ENCODE measurements around the gene LCE1B. TPM values are rescaled to one million over a fixed set of nuclear protein-coding genes. Genes with fewer than 3 reads are reported as not detected.

The LCE1B gene
- total and polyA plus RNA-seq, 4 donors = not detected

GRCh38 chr1:152786077-152786476, 25.7 kb upstream of the LCE1B start, which contains the start of gene LCE1E:
TSS of gene LCE1E (plus strand) at chr1:152786257. CDS start at chr1:152787300, 1,043 bp downstream.
- DNase-seq = no peak
- H3K36me3 ChIP-seq (ENCODE audit: control insufficient read depth in 4 of 4, insufficient read depth in 4 of 4, low read length in 4 of 4) = no peaks in the 10 kb centered on the region
- 28 to 37% methylated on average over 2 of the region's 2 CpGs for WGBS, 2 donors
- no peak within 1 kb of the TSS for H3K4me3 ChIP-seq
- peaks cover 0 to 2% (median 0%) of the 10 kb centered on the region in 5 donors for H3K4me1 ChIP-seq (ENCODE audit: control insufficient read depth in 5 of 5, insufficient read depth in 5 of 5, low read length in 5 of 5)
- H3K27ac ChIP-seq (ENCODE audit: low read depth in 1 of 2, low read length in 1 of 2) = no peak within 1 kb of the TSS
- no peak for ATAC-seq (ENCODE audit: insufficient read depth, low FRiP score)
- H3K9me3 ChIP-seq (ENCODE audit: control insufficient read depth in 4 of 4, insufficient read depth in 3 of 4, low read length in 3 of 4) = no peaks in the 10 kb centered on the region
- H3K27me3 ChIP-seq (ENCODE audit: control insufficient read depth in 3 of 3, insufficient read depth in 3 of 3, low read length in 2 of 3) = peaks cover 0 to 3% (median 2%) of the 10 kb centered on the region in 3 donors
- no peak within 1 kb of the TSS for H3K9ac ChIP-seq (ENCODE audit: insufficient read depth in 1 of 2, low read length in 2 of 2)
- no peak for TF ChIP-seq CTCF (IDR thresholded peaks at IDR 0.05; ENCODE audit: control extremely low read depth, extremely low read depth)

- H3K27me3 ChIP-seq (ENCODE audit: control insufficient read depth in 3 of 3, insufficient read depth in 3 of 3, low read length in 2 of 3) = no peaks in the 10 kb centered on the region
- no peak overlapping the region for H3K9ac ChIP-seq (ENCODE audit: insufficient read depth in 1 of 2, low read length in 2 of 2)
- no peak overlapping the region for H3K27ac ChIP-seq (ENCODE audit: low read depth in 1 of 2, low read length in 1 of 2)
- DNase-seq = no peak
- no peaks in the 10 kb centered on the region for H3K9me3 ChIP-seq (ENCODE audit: control insufficient read depth in 4 of 4, insufficient read depth in 3 of 4, low read length in 3 of 4)
- H3K4me3 ChIP-seq = no peak overlapping the region
- H3K36me3 ChIP-seq (ENCODE audit: control insufficient read depth in 4 of 4, insufficient read depth in 4 of 4, low read length in 4 of 4) = no peaks in the 10 kb centered on the region
- no peaks in the 10 kb centered on the region for H3K4me1 ChIP-seq (ENCODE audit: control insufficient read depth in 5 of 5, insufficient read depth in 5 of 5, low read length in 5 of 5)
- TF ChIP-seq CTCF (IDR thresholded peaks at IDR 0.05; ENCODE audit: control extremely low read depth, extremely low read depth) = no peak
- no peak for ATAC-seq (ENCODE audit: insufficient read depth, low FRiP score)
- 63 to 67% methylated on average over 4 of the region's 4 CpGs for WGBS, 2 donors
Measured at GRCh38 chr1:152795686-152796085, 16.1 kb upstream of the LCE1B start.

- Histone ChIP-seq H3K4me1 (ENCODE audit: control insufficient read depth in 5 of 5, insufficient read depth in 5 of 5, low read length in 5 of 5) (no peaks in the 10 kb centered on the region), H3K27ac (ENCODE audit: low read depth in 1 of 2, low read length in 1 of 2) (no peak within 1 kb of the TSS), H3K9ac (ENCODE audit: insufficient read depth in 1 of 2, low read length in 2 of 2) (no peak within 1 kb of the TSS), H3K4me3 (no peak within 1 kb of the TSS), H3K27me3 (ENCODE audit: control insufficient read depth in 3 of 3, insufficient read depth in 3 of 3, low read length in 2 of 3) (no peaks in the 10 kb centered on the region), H3K36me3 (ENCODE audit: control insufficient read depth in 4 of 4, insufficient read depth in 4 of 4, low read length in 4 of 4) (no peaks in the 10 kb centered on the region), H3K9me3 (ENCODE audit: control insufficient read depth in 4 of 4, insufficient read depth in 3 of 4, low read length in 3 of 4) (no peaks in the 10 kb centered on the region)
- no peak for TF ChIP-seq CTCF (IDR thresholded peaks at IDR 0.05; ENCODE audit: control extremely low read depth, extremely low read depth)
- no peak for DNase-seq
- no peak for ATAC-seq (ENCODE audit: insufficient read depth, low FRiP score)
- WGBS, 2 donors = 44 to 75% methylated on average over 2 to 3 of the region's 3 CpGs
Measured at GRCh38 chr1:152796421-152796820, 15.3 kb upstream of the LCE1B start, which contains the start of gene LCE1D. TSS of gene LCE1D (plus strand) at chr1:152796721. CDS start at chr1:152797795, 1,074 bp downstream.

GRCh38 chr1:152801333-152801732, 10.4 kb upstream of the LCE1B start:
- 39 to 52% methylated on average over 1 of the region's 1 CpG for WGBS, 2 donors

More at GRCh38 chr1:152801333-152801732, 10.4 kb upstream of the LCE1B start:
- no peaks in the 10 kb centered on the region for H3K36me3 ChIP-seq (ENCODE audit: control insufficient read depth in 4 of 4, insufficient read depth in 4 of 4, low read length in 4 of 4)
- no peak overlapping the region for H3K27ac ChIP-seq (ENCODE audit: low read depth in 1 of 2, low read length in 1 of 2)
- no peaks in the 10 kb centered on the region for H3K4me1 ChIP-seq (ENCODE audit: control insufficient read depth in 5 of 5, insufficient read depth in 5 of 5, low read length in 5 of 5)
- H3K4me3 ChIP-seq = no peak overlapping the region
- no peak overlapping the region for H3K9ac ChIP-seq (ENCODE audit: insufficient read depth in 1 of 2, low read length in 2 of 2)
- H3K9me3 ChIP-seq (ENCODE audit: control insufficient read depth in 4 of 4, insufficient read depth in 3 of 4, low read length in 3 of 4) = no peaks in the 10 kb centered on the region
- no peak for DNase-seq
- no peak for ATAC-seq (ENCODE audit: insufficient read depth, low FRiP score)
- H3K27me3 ChIP-seq (ENCODE audit: control insufficient read depth in 3 of 3, insufficient read depth in 3 of 3, low read length in 2 of 3) = no peaks in the 10 kb centered on the region
- TF ChIP-seq CTCF (IDR thresholded peaks at IDR 0.05; ENCODE audit: control extremely low read depth, extremely low read depth) = no peak
